HepG2 (cell line): ENCODE measurements around the gene TOPORS. TPM values are rescaled to one million over a fixed set of nuclear protein-coding genes. Genes with fewer than 3 reads are reported as not detected.
A peak's percentile ranks its signal among the peaks of the same experiment; 100 is the strongest.

Experiments
- BCLAF1 ChIP-seq: fragments of 450-650 bp; IDR thresholded peaks from 2 replicates; pipeline ENCODE4 v1.6.1; 2017; ENCODE audit warnings: mild to moderate bottlenecking
- JARID2 ChIP-seq: sonication (generic); formaldehyde crosslinking; IDR thresholded peaks from 2 replicates; pipeline ENCODE4 v1.8.1; 2023; ENCODE audit warnings: missing genetic modification reagents, inconsistent platforms; ENCODE audit not compliant: insufficient replicate concordance
- KDM2A ChIP-seq: sonication (generic); formaldehyde crosslinking; IDR thresholded peaks from 2 replicates; pipeline ENCODE4 v1.4.0; 2020; ENCODE audit warnings: low read depth, missing genetic modification reagents, borderline replicate concordance
- MAFF ChIP-seq: IDR thresholded peaks from 2 replicates; pipeline ENCODE4 v1.6.1; 2011; ENCODE audit warnings: low read depth, low read length, improper control_type of control experiment
- NONO ChIP-seq, 2 experiments: fragments of 450-650 bp in 1 of 2; sonication (generic) in 1 of 2; formaldehyde crosslinking in 1 of 2; IDR thresholded peaks in 1 of 2; conservative IDR thresholded peaks in 1 of 2; 2 replicates each; pipeline versions ENCODE4 v1.6.1 to v1.8.0; 2017 to 2022; ENCODE audit warnings: mild to moderate bottlenecking in 1 of 2, missing genetic modification reagents in 1 of 2, moderate library complexity in 1 of 2
- RFX3 ChIP-seq: IDR thresholded peaks from 2 replicates; pipeline ENCODE4 v1.6.1; 2016; ENCODE audit warnings: missing biosample characterization, missing genetic modification reagents
- TCF7L2 ChIP-seq: IDR thresholded peaks from 2 replicates; pipeline ENCODE4 v1.6.1; 2011; ENCODE audit warnings: mild to moderate bottlenecking, low read depth, low read length, moderate library complexity
- ZNF235 ChIP-seq: sonication (generic); formaldehyde crosslinking; IDR thresholded peaks from 2 replicates; pipeline ENCODE4 v1.8.1; 2023; ENCODE audit warnings: mild to moderate bottlenecking, missing genetic modification reagents, borderline replicate concordance
- ZNF704 ChIP-seq: sonication (generic); formaldehyde crosslinking; IDR thresholded peaks from 2 replicates; pipeline ENCODE4 v1.8.1; 2023; ENCODE audit warnings: mild to moderate bottlenecking, inconsistent platforms, moderate library complexity, missing genetic modification reagents, borderline replicate concordance
- ZNF850 ChIP-seq: sonication (generic); formaldehyde crosslinking; conservative IDR thresholded peaks from 2 replicates; pipeline ENCODE4 v1.9.0; 2021; ENCODE audit warnings: mild to moderate bottlenecking, missing genetic modification reagents
- polyA plus RNA-seq, 8 experiments: library from polyadenylated mRNA; depleted of rRNA in 3 of 8; stranded (reverse) in 7 of 8; unstranded in 1 of 8; fragments of >200 nt; fragmentation: Illumina TruSeq in 4 of 8; extraction: Trizol in 4 of 8; gene quantifications; 2 replicates each; pipeline versions ENCODE4 v1.2.1 to v1.2.3, GENCODE V29; 2011 to 2016; ENCODE audit warnings: low read depth in 4 of 8, missing spikeins in 1 of 8, mixed read lengths in 1 of 8; ENCODE audit not compliant: insufficient read depth in 1 of 8
- total RNA-seq, 5 experiments: library from RNA; depleted of rRNA; stranded (reverse); fragments of >200 nt; fragmentation: Illumina TruSeq; extraction: Trizol; gene quantifications; 2 replicates each; pipeline ENCODE4 v1.2.3, GENCODE V29; 2016; ENCODE audit warnings: low read depth in 1 of 5
- TF ChIP-seq, protein P1 (sequence below): sonication (generic); formaldehyde crosslinking; conservative IDR thresholded peaks from 2 replicates; pipeline ENCODE4 v1.8.1; 2023; ENCODE audit warnings: missing genetic modification reagents
- TF ChIP-seq, protein P2 (sequence below): sonication (generic); formaldehyde crosslinking; IDR thresholded peaks from 2 replicates; pipeline ENCODE4 v1.5.0; 2020; ENCODE audit warnings: missing genetic modification reagents
- TF ChIP-seq, protein P3 (sequence below): sonication (generic); formaldehyde crosslinking; IDR thresholded peaks from 2 replicates; pipeline ENCODE4 v1.5.1; 2020; ENCODE audit warnings: mild to moderate bottlenecking, missing genetic modification reagents
- TF ChIP-seq, protein P4 (sequence below): sonication (generic); formaldehyde crosslinking; IDR thresholded peaks from 2 replicates; pipeline ENCODE4 v1.5.1; 2020; ENCODE audit warnings: mild to moderate bottlenecking, missing genetic modification reagents, moderate library complexity

The TOPORS gene
- total and polyA plus RNA-seq, 2 of the 13 experiments (the other 11 are each of a cell fraction or from before 2014, with no cell fraction given): 6.8 to 19.6 TPM

DNA sequence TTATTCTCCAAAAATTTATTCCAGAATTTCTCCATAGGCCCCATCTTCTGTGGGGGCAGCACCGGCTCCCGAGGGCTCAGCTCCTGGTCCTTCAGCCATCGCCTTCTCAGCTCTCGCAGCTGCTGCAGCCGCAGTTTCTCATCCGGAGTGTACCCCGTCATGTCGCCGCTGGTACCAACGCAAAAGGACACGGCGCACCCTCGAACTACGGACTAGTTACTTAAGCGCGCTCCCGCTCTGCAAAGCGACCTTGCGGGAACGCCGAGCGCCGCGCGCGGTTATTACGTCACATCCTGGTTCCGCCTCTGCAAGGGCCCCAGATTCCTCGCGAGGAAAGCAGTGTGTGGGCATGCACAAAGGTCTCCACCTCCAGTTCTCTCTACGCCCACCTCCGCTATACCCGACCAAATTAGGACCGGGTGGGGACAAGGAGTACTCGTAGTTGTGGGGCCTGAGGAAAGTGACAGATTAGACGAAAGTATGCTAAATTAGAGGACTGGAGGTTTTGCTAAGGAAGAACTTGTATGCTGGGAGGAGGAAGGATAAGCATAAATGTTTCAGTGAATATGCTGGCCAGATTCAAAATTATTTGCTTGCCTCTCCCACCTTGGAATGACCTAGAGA is 20.6 kb upstream of the TOPORS start, which contains the start of gene NDUFB6 (continued):
- no peak for TF ChIP-seq ZNF704 (CRISPR knock-in tag)
- TF ChIP-seq, protein P1, sequence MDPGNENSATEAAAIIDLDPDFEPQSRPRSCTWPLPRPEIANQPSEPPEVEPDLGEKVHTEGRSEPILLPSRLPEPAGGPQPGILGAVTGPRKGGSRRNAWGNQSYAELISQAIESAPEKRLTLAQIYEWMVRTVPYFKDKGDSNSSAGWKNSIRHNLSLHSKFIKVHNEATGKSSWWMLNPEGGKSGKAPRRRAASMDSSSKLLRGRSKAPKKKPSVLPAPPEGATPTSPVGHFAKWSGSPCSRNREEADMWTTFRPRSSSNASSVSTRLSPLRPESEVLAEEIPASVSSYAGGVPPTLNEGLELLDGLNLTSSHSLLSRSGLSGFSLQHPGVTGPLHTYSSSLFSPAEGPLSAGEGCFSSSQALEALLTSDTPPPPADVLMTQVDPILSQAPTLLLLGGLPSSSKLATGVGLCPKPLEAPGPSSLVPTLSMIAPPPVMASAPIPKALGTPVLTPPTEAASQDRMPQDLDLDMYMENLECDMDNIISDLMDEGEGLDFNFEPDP (CRISPR knock-in tag): no peak
- TF ChIP-seq ZNF850 (CRISPR knock-in tag): no peak
- no peak for TF ChIP-seq TCF7L2
- TF ChIP-seq, protein P2, sequence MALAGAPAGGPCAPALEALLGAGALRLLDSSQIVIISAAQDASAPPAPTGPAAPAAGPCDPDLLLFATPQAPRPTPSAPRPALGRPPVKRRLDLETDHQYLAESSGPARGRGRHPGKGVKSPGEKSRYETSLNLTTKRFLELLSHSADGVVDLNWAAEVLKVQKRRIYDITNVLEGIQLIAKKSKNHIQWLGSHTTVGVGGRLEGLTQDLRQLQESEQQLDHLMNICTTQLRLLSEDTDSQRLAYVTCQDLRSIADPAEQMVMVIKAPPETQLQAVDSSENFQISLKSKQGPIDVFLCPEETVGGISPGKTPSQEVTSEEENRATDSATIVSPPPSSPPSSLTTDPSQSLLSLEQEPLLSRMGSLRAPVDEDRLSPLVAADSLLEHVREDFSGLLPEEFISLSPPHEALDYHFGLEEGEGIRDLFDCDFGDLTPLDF (CRISPR knock-in tag): peak; percentile 85
- no peak for TF ChIP-seq NONO (IDR thresholded peaks at IDR 0.05)
- peak; percentile 77 for TF ChIP-seq NONO (CRISPR knock-in tag; conservative IDR thresholded peaks at IDR 0.05)
- TF ChIP-seq BCLAF1: no peak
- no peak for TF ChIP-seq MAFF
- TF ChIP-seq, protein P3, sequence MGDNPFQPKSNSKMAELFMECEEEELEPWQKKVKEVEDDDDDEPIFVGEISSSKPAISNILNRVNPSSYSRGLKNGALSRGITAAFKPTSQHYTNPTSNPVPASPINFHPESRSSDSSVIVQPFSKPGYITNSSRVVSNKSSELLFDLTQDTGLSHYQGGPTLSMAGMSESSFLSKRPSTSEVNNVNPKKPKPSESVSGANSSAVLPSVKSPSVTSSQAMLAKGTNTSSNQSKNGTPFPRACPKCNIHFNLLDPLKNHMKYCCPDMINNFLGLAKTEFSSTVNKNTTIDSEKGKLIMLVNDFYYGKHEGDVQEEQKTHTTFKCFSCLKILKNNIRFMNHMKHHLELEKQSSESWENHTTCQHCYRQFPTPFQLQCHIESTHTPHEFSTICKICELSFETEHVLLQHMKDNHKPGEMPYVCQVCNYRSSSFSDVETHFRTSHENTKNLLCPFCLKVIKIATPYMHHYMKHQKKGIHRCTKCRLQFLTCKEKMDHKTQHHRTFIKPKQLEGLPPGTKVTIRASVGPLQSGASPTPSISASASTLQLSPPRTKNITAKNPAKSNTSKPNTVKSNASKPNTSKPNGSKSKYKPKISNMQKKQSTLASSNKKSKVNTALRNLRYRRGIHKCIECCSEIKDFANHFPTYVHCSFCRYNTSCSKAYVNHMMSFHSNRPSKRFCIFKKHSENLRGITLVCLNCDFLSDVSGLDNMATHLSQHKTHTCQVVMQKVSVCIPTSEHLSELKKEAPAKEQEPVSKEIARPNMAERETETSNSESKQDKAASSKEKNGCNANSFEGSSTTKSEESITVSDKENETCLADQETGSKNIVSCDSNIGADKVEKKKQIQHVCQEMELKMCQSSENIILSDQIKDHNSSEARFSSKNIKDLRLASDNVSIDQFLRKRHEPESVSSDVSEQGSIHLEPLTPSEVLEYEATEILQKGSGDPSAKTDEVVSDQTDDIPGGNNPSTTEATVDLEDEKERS: peak; percentile 77
- peak; percentile 9 for TF ChIP-seq JARID2 (CRISPR knock-in tag)
- TF ChIP-seq KDM2A (CRISPR knock-in tag): peak; percentile 96
- no peak for TF ChIP-seq ZNF235 (CRISPR knock-in tag)
- TF ChIP-seq, protein P4, sequence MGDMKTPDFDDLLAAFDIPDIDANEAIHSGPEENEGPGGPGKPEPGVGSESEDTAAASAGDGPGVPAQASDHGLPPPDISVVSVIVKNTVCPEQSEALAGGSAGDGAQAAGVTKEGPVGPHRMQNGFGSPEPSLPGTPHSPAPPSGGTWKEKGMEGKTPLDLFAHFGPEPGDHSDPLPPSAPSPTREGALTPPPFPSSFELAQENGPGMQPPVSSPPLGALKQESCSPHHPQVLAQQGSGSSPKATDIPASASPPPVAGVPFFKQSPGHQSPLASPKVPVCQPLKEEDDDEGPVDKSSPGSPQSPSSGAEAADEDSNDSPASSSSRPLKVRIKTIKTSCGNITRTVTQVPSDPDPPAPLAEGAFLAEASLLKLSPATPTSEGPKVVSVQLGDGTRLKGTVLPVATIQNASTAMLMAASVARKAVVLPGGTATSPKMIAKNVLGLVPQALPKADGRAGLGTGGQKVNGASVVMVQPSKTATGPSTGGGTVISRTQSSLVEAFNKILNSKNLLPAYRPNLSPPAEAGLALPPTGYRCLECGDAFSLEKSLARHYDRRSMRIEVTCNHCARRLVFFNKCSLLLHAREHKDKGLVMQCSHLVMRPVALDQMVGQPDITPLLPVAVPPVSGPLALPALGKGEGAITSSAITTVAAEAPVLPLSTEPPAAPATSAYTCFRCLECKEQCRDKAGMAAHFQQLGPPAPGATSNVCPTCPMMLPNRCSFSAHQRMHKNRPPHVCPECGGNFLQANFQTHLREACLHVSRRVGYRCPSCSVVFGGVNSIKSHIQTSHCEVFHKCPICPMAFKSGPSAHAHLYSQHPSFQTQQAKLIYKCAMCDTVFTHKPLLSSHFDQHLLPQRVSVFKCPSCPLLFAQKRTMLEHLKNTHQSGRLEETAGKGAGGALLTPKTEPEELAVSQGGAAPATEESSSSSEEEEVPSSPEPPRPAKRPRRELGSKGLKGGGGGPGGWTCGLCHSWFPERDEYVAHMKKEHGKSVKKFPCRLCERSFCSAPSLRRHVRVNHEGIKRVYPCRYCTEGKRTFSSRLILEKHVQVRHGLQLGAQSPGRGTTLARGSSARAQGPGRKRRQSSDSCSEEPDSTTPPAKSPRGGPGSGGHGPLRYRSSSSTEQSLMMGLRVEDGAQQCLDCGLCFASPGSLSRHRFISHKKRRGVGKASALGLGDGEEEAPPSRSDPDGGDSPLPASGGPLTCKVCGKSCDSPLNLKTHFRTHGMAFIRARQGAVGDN: peak; percentile 90
- no peak for TF ChIP-seq RFX3 (CRISPR knock-in tag)
